NOMO-1 treated with dmso at 0.1 percent for 144 hours (cell line): Measurements from ENCODE around the gene CCNQ.
A peak's percentile ranks its signal among the peaks of the same experiment; 100 is the strongest.

ENCODE experiments used
- DNase-seq: peaks from one replicate; lab custom pipeline; 2025; ENCODE audit not compliant: unreplicated experiment; lab: John Stamatoyannopoulos, UW

CCNQ gene

GRCh38 chrX:153598541-153599191 lies at the start of gene CCNQ:
Gene CCNQ, minus strand, starts transcription at chrX:153599139. Its CDS starts 66 bp downstream, at chrX:153599073.
- DNase-seq: peak; percentile 71

DNA sequence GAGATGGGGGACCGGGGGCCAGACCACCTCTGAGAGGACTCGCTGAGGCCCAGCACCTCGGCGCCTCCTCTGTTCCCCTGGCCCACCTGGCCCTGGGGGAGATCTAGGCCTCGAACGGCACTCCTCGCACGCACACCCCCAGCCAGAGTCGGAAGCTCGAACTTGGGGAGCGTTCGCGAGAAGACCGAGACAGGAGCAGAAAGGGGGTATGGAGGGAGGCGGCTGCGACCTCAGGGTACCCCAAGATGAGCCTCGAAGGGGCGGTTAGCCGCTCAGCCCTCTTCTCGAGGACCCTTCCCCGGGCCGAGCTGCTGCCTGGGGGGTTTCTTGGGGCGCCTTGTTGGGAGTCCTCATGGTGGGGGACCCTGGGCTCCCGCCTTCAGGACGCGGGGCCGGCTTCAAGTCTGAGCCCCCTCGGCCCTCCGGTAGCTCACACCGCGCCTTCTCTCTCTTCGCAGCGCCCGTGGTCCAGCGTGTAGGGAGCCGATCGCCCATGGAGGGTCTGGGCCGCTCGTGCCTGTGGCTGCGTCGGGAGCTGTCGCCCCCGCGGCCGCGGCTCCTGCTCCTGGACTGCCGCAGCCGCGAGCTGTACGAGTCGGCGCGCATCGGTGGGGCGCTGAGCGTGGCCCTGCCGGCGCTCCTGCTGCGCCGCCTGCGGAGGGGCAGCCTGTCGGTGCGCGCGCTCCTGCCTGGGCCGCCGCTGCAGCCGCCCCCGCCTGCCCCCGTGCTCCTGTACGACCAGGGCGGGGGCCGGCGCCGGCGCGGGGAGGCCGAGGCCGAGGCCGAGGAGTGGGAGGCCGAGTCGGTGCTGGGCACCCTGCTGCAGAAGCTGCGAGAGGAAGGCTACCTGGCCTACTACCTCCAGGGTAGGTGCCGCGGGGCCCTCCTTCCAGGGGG lies 48.8 kb upstream of the CCNQ start:
- DNase-seq: no peak

- no peak for DNase-seq
Observed at GRCh38 chrX:153646620-153647373, 47.9 kb upstream of the CCNQ start, which contains the start of gene DUSP9. Gene DUSP9, plus strand, starts transcription at chrX:153647203. Its CDS starts 751 bp downstream, at chrX:153647954.

DNA sequence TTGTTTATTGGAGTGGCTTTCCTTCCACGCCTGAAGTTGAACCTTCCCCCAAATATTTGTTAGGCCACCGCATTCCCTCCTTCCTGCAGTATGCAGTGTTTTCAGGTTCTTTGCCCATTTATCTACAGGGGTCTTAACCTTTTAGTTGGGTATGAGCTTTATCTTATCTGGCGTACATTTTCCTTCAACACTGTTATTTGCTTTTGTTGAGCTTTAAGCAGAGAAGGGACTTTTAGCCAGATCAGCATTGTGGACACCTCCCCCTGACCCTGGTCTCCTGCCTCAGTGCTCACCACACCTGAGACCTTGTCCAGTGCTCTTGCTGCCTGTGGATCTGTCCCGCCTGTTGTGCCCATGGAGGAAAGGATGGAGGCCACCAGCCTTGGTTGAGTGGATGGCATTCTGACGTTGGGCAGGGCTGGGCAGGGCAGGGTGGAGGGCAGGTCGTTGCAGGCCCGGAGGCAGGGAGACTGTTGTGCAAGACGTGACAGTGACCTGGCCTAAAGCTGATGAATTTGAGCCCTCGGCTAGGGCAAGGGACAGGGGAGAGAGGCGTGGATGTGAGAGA lies 47.1 kb upstream of the CCNQ start:
- DNase-seq: no peak

DNA sequence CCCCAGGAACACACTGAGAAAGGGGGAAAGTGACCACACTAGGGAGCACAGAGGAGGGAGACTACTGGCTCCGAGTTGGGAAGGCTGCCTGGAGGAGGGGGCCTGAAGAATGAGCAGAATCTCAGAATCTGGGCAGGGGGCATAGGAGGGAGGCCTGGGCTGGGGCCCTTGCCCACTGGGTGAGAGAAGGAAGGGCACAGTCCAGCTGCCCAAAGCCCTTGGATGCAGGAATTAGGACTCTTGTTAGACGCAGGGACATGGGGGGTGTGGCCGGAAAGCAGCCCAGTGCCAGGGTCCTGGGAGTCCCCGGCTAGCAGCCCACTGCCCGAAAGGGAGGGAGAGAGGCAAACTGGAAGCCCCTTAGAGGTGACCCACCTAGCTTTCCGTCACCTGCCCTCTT lies 46.2 kb upstream of the CCNQ start:
- no peak for DNase-seq

DNA sequence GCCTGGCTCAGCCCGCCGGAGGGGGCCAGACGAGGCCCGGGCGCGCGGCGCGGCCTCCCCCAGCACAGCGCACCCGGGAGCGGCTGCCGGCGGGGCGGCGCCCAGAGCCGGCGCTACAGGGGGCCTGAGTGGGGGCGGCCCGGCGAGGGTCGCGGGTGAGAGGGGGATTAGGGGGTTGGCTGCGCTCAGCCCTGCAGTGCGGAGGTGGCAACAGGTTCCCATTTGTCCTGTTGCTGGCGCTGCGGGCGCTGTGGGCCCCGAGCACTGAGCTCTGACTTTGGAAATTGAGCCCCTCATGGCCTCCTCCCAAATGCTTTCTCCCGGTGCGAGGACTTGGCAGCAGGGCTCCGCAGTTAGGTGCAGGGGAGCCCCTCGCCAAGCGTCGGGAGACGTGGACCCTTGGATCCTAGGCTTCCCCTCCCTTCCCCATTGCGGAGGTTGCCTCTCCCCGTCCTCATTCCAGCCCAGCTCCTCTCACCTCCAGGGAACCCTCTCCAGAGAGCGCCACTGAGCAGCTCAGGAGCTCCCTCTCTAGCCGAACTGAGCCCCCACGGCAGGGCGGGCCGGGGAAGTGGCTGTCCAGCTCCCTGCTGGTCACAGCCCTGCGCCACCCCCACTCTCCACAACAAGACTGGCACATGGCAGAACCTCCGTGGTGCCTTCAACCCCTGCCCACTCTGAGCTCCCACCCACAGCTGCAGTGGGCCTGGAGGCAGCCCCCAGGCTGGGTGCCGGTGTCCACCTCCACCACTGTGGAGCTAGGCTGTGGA lies 45.6 kb upstream of the CCNQ start:
- DNase-seq: no peak

GRCh38 chrX:153643431-153644351 lies 44.8 kb upstream of the CCNQ start:
- DNase-seq: no peak

- no peak for DNase-seq
Observed at GRCh38 chrX:153642655-153643430, 43.9 kb upstream of the CCNQ start.

DNA sequence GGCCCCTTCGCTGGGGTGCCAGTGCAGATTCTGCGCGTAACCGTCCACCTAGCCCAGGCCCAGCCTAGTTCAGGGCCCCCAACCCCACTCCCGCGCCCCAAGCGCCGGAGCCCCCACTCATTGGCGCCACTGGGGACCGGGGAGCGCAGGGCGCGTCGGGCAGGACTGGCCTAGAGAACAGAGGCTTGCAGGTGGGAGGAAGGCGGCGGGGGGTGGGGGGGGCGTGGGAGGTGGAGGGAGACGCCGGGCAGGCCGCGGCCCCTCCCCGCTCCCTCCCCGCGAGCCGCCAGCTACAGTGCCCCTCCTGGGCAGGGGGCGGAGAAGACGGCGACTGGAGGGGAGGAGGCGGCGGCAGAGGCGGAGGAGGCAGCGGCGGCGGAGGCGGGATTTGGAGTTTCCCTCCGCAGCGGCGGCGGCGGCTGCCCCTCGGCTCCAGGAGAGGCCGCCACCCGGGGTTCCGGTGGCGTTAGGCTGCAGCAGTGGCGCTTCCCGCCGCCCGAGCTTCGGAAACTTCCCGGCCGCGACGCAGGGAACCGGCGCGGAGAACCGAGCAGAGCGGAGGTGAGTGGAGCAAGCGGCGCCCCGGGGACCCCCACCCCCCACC lies 43.2 kb upstream of the CCNQ start:
- no peak for DNase-seq

DNA sequence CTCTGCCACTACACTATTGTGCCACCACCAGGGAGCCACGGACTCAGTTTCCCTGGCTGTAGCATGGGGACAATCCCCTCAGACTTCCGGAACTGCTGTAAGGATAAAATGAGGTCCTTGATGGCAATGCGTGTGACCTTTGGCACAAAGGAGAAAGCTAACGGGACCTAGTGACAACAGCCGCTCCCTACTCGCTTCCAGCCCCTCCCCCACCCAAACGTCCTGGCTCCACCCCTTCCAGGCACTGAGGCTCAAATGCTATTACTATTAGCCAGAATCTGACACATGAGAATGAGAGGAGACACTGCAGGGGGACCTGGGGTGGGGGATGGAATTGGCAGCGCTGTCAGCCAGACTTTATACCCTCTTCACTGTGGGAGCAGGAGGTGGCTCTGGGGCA lies 42.7 kb upstream of the CCNQ start:
- no peak for DNase-seq

- no peak for DNase-seq
Observed at GRCh38 chrX:153640736-153641575, 42.0 kb upstream of the CCNQ start.

DNA sequence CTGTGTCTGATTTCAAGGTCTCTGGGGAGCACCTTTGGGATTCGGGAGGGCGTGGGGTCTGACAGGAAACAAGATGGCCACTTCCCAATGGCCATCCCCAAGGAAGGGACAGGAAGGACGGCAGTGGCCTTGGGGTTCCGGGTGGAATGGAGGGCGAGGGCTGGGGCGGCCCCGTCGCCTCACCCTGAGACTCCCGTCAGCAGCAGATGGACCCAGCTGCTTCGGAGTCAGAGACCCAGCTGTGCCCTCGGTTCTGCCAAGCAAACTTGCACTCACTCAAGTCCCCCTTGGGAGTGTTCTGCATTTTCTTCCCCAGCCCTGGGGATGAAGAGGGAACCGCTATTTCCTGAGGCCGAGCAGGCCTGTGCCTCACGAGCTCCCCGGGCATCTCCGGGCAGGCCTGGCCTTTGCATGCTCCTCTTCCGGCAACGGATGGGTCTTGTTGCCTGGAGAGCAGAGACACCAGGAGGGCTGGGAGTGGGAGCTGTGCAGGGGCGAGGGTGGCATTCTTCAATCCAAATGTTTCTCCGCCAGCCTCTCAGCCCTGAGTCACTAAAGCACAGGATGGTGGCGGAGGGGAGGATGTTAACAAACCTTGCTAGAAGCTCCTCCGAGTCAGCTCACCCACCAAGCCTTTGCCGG lies 41.2 kb upstream of the CCNQ start:
- DNase-seq: no peak

GRCh38 chrX:153639177-153640044 lies 40.5 kb upstream of the CCNQ start:
- no peak for DNase-seq

DNA sequence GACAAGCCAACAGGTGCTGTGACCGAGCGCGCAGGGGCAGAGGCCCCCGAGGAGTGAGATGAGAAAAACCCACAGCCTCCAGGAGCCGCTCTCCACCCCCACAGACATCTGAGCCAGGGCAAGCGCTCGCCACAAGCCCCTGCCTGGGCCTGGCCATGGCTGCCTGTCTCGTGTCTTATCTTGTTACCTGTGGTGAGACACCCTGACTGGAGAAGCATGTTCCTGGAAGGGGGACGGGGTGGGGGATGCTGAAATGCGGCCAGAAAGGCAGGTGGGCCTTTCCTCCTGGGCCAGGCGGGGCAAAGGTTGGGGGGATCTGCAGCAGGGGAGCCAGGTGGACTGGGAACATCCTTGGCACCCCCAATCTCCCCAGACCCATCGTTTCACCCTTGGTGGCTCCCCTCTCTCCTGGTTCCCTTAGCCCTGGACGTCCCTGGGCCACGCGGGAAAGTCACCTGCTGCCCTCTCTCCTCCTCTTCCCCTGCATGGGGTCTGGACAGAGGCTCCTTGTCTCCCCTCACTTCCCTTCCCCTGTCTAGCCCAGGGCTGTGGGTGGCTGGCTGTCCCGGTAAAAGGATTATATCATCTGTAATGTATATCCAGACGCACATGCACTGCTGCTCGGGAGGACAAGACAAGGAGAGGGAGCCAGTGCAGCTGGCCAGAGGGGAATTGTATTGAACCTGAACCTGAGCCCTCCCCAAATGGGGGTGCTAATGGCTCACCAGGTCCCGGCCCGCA lies 39.7 kb upstream of the CCNQ start:
- no peak for DNase-seq

GRCh38 chrX:153638041-153638371 lies 39.1 kb upstream of the CCNQ start:
- no peak for DNase-seq
